C1 segment of cervical spinal cord (tissue), 14 donors: Measurements from ENCODE around the gene MCCC1.
A peak's percentile ranks its signal among the peaks of the same experiment; 100 is the strongest.

Source experiments
- DNase-seq, 14 donors: peaks; one replicate each; lab custom pipeline; 2025; lab: John Stamatoyannopoulos, UW

MCCC1 gene

DNA sequence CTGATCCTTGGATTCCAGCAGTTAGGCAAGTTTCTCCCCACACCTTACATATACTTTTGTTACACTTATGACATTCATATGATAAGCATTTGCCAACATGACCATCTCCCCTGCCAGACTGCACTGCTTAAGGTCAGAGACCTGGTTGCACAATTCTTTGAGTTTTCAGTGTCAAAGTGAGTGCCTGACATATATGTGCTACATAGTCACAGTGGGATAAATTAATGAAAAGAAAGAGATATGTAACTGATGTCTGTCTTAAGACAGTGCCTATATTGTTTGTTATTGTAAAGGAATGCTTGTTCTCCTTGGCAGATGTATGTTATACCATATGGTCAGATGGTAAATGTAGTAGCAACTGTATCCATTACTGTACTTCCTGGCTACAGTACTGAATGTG lies 115.4 kb downstream of the MCCC1 start:
- DNase-seq = no peak

- peak in 1 of 14 donors; percentile 40 for DNase-seq
These were observed 118.3 kb downstream of the MCCC1 start for GRCh38 chr3:182981038-182981380.

- peak; percentile 18 to 91 (median 76) for DNase-seq
These were observed 118.9 kb downstream of the MCCC1 start, which contains the start of gene DCUN1D1 for GRCh38 chr3:182980204-182981037. Gene DCUN1D1 (minus strand): TSS chr3:182980538. CDS start chr3:182980489, 49 bp downstream.

GRCh38 chr3:182979674-182980191 lies 119.6 kb downstream of the MCCC1 start:
- DNase-seq = peak in 9 of 14 donors; percentile 28 to 73 (median 53)

GRCh38 chr3:182979103-182979673 lies 120.1 kb downstream of the MCCC1 start:
- peak in 3 of 14 donors; percentile 9 to 34 (median 18) for DNase-seq

- no peak for DNase-seq
These were observed 120.9 kb downstream of the MCCC1 start for GRCh38 chr3:182978387-182978786.

GRCh38 chr3:182973047-182973446 lies 126.2 kb downstream of the MCCC1 start:
- no peak for DNase-seq

GRCh38 chr3:182972387-182972786 lies 126.9 kb downstream of the MCCC1 start:
- no peak for DNase-seq

DNA sequence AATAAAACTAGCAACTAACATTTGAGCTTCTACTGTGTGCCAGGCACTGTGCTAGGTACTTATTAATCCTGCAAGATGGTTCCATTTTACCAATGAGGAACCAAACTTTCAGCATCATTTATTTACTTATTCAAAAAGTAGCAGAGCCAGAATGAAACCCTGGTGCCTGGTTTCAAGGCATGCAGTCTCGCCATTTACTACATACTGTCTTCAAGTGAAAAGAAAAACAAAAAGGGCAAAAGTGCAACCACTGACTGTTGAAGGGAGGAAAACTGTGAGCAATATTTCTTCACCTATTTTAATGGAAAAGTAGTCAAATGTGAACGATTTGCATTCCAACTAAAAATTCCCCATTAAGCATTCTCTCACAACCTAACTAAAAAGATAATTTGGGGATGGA lies 127.7 kb downstream of the MCCC1 start:
- no peak for DNase-seq

- no peak for DNase-seq
These were observed 128.4 kb downstream of the MCCC1 start for GRCh38 chr3:182970811-182971418.

DNA sequence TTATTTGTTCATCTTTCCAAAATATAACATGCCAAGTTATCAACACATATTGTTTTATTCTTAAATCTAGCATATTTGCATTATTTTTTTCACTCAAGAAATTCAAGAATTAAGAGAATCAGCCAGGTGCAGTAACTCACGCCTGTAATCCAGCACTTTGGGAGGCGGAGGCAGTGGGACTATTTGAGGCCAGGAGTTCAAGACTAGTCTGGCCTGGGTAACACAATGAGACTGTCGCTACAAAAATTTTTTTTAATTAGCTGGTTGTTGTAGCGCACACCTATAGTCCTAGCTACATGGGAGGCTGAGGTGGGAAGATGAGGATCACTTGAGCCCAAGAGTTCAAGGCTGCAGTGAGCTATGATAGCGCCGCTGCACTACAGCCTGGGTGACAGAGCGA lies 129.4 kb downstream of the MCCC1 start:
- DNase-seq = no peak

DNA sequence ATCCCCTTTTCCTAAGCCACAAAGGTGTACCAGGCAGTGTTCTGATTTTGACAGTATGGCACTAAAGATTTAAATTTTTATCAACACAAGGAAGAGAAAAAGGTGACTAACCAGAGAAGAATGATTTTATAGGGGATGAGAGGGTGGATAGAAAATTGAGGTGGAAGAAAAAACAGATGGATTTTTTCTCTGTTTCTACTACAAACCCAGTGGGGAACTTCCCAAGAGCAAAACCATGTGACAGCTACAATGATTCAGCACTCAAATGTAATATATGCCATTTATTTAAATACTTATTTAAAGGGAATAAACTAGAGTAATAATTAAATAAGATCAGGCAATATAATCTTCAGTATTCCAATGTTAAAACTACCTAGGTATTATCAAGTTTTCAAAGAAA lies 130.0 kb downstream of the MCCC1 start:
- DNase-seq = no peak

GRCh38 chr3:182967218-182968204 lies 131.8 kb downstream of the MCCC1 start:
- no peak for DNase-seq

- DNase-seq = no peak
These were observed 133.4 kb downstream of the MCCC1 start for GRCh38 chr3:182965861-182966366.
